HEK293 (cell line): ENCODE results near the gene RPS10.

Source experiments
- CTCF ChIA-PET: fragments of 350-600 bp; formaldehyde crosslinking; extraction: SDS; loops from one replicate; lab custom pipeline; 2021; ENCODE audit warnings: antibody characterized with exemption; lab: Yijun Ruan, JAX
- POLR2A ChIA-PET: fragments of 300-600 bp; formaldehyde crosslinking; extraction: SDS; loops from one replicate; lab custom pipeline; 2020; ENCODE audit warnings: antibody characterized with exemption, inconsistent platforms; lab: Yijun Ruan, JAX
- H3K27ac ChIP-seq: fragments of 200-500 bp; sonication (Bioruptor generic); 2 replicates; pipeline ENCODE4 v1.5.1; 2014; ENCODE audit warnings: low read depth, low read length, control low read depth, inconsistent platforms; ENCODE audit errors: extremely low read depth
- H3K36me3 ChIP-seq, 2 experiments: fragments of 200-500 bp in 1 of 2; sonication (Bioruptor generic) in 1 of 2; 1 replicate in 1 of 2; 2 replicates in 1 of 2; pipeline ENCODE4 v1.5.1; 2014 to 2017; ENCODE audit warnings: inconsistent platforms in 2 of 2, low read length in 2 of 2; ENCODE audit not compliant: control insufficient read depth in 2 of 2, insufficient read depth in 1 of 2
- H3K4me1 ChIP-seq: fragments of 200-500 bp; sonication (Bioruptor generic); 2 replicates; pipeline ENCODE4 v1.5.1; 2014; ENCODE audit warnings: mild to moderate bottlenecking, low read length, inconsistent platforms; ENCODE audit not compliant: control insufficient read depth, insufficient read depth
- H3K4me3 ChIP-seq: 2 replicates; pipeline ENCODE4 v1.5.1; 2011; ENCODE audit warnings: low read depth, mild to moderate bottlenecking, control low read depth, low read length, moderate library complexity
- H3K9me3 ChIP-seq: fragments of 200-500 bp; sonication (Bioruptor generic); 2 replicates; pipeline ENCODE4 v1.5.1; 2014; ENCODE audit warnings: low read depth, low read length, inconsistent platforms; ENCODE audit not compliant: control insufficient read depth, insufficient read depth
- KLF16 ChIP-seq: fragments of 450-650 bp; formaldehyde crosslinking; IDR thresholded peaks from 2 replicates; pipeline ENCODE4 v1.5.1; 2017; ENCODE audit warnings: missing biosample characterization, missing genetic modification characterization
- KLF8 ChIP-seq: fragments of 450-650 bp; formaldehyde crosslinking; IDR thresholded peaks from 2 replicates; pipeline ENCODE4 v1.5.1; 2016; ENCODE audit warnings: missing biosample characterization, missing genetic modification characterization
- TRIM28 ChIP-seq: IDR thresholded peaks from 2 replicates; pipeline ENCODE4 v1.6.1; 2011; ENCODE audit warnings: low read length, control low read depth, borderline replicate concordance
- ZBTB1 ChIP-seq: fragments of 450-650 bp; formaldehyde crosslinking; IDR thresholded peaks from 2 replicates; pipeline ENCODE4 v1.5.1; 2016; ENCODE audit warnings: missing biosample characterization, missing genetic modification characterization
- ZBTB8A ChIP-seq: fragments of 450-650 bp; formaldehyde crosslinking; IDR thresholded peaks from 2 replicates; pipeline ENCODE4 v1.5.1; 2016; ENCODE audit warnings: missing biosample characterization, missing genetic modification characterization
- ZNF114 ChIP-seq: fragments of 450-650 bp; formaldehyde crosslinking; IDR thresholded peaks from 2 replicates; pipeline ENCODE4 v1.5.0; 2017; ENCODE audit warnings: missing biosample characterization, missing genetic modification characterization
- ZNF157 ChIP-seq: fragments of 450-650 bp; formaldehyde crosslinking; IDR thresholded peaks from 2 replicates; pipeline ENCODE4 v1.5.1; 2016; ENCODE audit warnings: missing biosample characterization, missing genetic modification characterization
- ZNF174 ChIP-seq: fragments of 450-650 bp; formaldehyde crosslinking; IDR thresholded peaks from 2 replicates; pipeline ENCODE4 v1.5.0; 2017; ENCODE audit warnings: missing biosample characterization, mild to moderate bottlenecking, missing genetic modification characterization
- ZNF184 ChIP-seq: fragments of 450-650 bp; IDR thresholded peaks from 2 replicates; pipeline ENCODE4 v1.5.1; 2018; ENCODE audit warnings: missing biosample characterization, mild to moderate bottlenecking, missing genetic modification characterization
- ZNF2 ChIP-seq: fragments of 450-650 bp; formaldehyde crosslinking; IDR thresholded peaks from 2 replicates; pipeline ENCODE4 v1.5.1; 2016; ENCODE audit warnings: missing biosample characterization, missing genetic modification characterization
- ZNF211 ChIP-seq: fragments of 450-650 bp; formaldehyde crosslinking; IDR thresholded peaks from 2 replicates; pipeline ENCODE4 v1.5.1; 2016; ENCODE audit warnings: low read depth, missing biosample characterization, missing genetic modification characterization
- ZNF239 ChIP-seq: fragments of 450-650 bp; formaldehyde crosslinking; IDR thresholded peaks from 2 replicates; pipeline ENCODE4 v1.5.1; 2016; ENCODE audit warnings: missing biosample characterization, missing genetic modification characterization
- ZNF248 ChIP-seq: fragments of 450-650 bp; formaldehyde crosslinking; IDR thresholded peaks from 2 replicates; pipeline ENCODE4 v1.5.1; 2017; ENCODE audit warnings: missing biosample characterization, missing genetic modification characterization
- ZNF266 ChIP-seq: fragments of 450-650 bp; formaldehyde crosslinking; IDR thresholded peaks from 2 replicates; pipeline ENCODE4 v1.5.1; 2016; ENCODE audit warnings: missing biosample characterization, missing genetic modification characterization, low read depth
- ZNF350 ChIP-seq: fragments of 450-650 bp; formaldehyde crosslinking; IDR thresholded peaks from 2 replicates; pipeline ENCODE4 v1.5.0; 2017; ENCODE audit warnings: missing biosample characterization, mild to moderate bottlenecking, missing genetic modification characterization
- ZNF404 ChIP-seq: fragments of 450-650 bp; formaldehyde crosslinking; IDR thresholded peaks from 2 replicates; pipeline ENCODE4 v1.5.1; 2017; ENCODE audit warnings: missing biosample characterization, missing genetic modification characterization
- ZNF510 ChIP-seq: fragments of 450-650 bp; formaldehyde crosslinking; IDR thresholded peaks from 2 replicates; pipeline ENCODE4 v1.5.1; 2018; ENCODE audit warnings: mild to moderate bottlenecking, missing genetic modification characterization, missing biosample characterization; ENCODE audit not compliant: insufficient replicate concordance
- ZNF529 ChIP-seq: fragments of 450-650 bp; formaldehyde crosslinking; IDR thresholded peaks from 2 replicates; pipeline ENCODE4 v1.5.1; 2017; ENCODE audit warnings: missing genetic modification characterization, missing biosample characterization; ENCODE audit not compliant: insufficient replicate concordance
- TF ChIP-seq, protein P1 (sequence below): fragments of 450-650 bp; formaldehyde crosslinking; IDR thresholded peaks from 2 replicates; pipeline ENCODE4 v1.5.1; 2017; ENCODE audit warnings: missing biosample characterization, missing genetic modification characterization
- TF ChIP-seq, protein P2 (sequence below): fragments of 450-650 bp; IDR thresholded peaks from 2 replicates; pipeline ENCODE4 v1.5.1; 2018; ENCODE audit warnings: missing biosample characterization, missing genetic modification characterization
- TF ChIP-seq, protein P3 (sequence below): fragments of 450-650 bp; formaldehyde crosslinking; IDR thresholded peaks from 2 replicates; pipeline ENCODE4 v1.5.0; 2017; ENCODE audit warnings: missing biosample characterization, missing genetic modification characterization, borderline replicate concordance
- TF ChIP-seq, protein P4 (sequence below): fragments of 450-650 bp; formaldehyde crosslinking; IDR thresholded peaks from 2 replicates; pipeline ENCODE4 v1.5.1; 2017; ENCODE audit warnings: missing biosample characterization, missing genetic modification characterization

The RPS10 gene

DNA sequence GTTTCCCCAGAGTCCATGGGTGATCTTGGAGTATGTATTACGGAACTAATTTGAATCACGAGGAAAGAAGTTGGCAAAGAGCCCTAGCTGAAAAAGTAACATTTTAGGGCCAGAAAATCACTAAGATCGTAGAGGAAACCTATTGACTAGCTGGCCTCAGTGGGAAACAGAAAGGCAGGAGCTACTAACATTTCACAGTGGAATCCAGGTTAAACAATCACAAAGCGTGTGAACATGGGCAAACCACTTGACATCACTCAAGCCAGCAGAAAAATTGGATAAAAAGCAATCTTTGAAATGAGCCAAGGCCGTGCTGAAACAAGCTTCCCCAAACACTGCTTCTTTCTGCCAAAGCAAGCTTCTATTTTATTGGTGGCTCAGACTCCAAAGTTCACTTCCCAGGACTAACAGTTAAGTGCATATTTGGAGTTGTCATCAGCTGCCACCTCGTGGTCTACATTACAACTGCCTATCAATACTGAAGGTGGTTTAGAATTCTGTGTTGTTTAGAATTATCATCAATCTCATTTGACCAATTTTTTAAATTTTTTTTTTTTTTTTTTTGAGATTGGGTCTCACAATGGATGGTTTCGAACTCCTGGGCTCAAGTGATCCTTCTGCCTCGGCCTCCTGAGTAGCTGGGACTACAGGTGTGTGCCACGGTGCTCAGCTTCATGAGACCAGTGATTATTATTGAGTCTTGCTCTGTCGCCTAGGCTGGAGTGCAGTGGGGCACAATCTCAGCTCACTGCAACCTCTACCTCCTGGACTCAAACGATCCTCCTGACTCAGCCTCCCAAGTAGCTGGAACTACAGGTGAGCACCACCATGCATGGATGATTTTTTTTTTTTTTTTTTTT is 10.6 kb downstream of the RPS10 start (continued):
- no peak for TF ChIP-seq ZNF248 (tag by site-specific recombination)

DNA sequence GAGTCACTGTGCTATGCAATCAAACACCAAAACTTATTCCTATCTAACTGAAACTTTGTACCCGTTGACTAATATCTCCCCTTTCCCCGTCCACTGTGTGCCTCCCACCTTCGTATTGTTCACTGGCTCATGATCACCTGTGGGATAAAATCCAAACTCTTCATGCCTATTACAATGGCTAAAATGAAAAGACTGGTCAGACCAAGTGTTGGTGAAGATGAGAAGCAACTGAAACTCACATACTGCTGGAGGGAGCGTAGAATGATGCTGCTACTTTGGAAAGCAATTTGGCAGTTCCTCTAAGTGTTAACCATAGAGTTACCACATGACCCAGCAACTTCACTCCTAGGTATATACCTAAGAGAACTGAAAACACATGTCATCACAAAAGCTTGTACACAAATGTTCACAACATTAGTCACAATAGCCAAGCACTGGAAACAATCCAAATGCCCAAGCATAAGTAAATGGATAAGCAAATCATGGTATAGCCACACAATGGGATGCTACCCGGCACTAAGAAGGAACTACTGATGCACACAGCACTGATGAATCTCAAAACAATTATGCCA is 13.1 kb downstream of the RPS10 start:
- H3K27ac ChIP-seq = no peak overlapping the region
- ChIA-PET POLR2A (interaction anchor here (0.7 to 4.6 kb wide), 3 partner anchors 12 to 833 kb away, joined by 3 to 75 read pairs (median 54); partner anchors contain the start of genes RPS10 and SMIM29), CTCF (interaction anchor here (1.1 kb wide), 1 partner anchor 163 kb away, joined by 3 read pairs; no protein-coding TSS in a partner anchor)
- H3K9me3 ChIP-seq = no peaks in the 10 kb centered on the region
- H3K36me3 ChIP-seq = peaks cover 10 to 39% of the 10 kb centered on the region in 2 experiments
- TF ChIP-seq ZNF184 (tag by site-specific recombination) (peak; percentile 98), KLF8 (tag by site-specific recombination) (no peak), KLF16 (tag by site-specific recombination) (no peak), ZNF174 (tag by site-specific recombination) (no peak), ZNF404 (tag by site-specific recombination) (no peak), ZNF529 (tag by site-specific recombination) (no peak)
- TF ChIP-seq, protein P1, sequence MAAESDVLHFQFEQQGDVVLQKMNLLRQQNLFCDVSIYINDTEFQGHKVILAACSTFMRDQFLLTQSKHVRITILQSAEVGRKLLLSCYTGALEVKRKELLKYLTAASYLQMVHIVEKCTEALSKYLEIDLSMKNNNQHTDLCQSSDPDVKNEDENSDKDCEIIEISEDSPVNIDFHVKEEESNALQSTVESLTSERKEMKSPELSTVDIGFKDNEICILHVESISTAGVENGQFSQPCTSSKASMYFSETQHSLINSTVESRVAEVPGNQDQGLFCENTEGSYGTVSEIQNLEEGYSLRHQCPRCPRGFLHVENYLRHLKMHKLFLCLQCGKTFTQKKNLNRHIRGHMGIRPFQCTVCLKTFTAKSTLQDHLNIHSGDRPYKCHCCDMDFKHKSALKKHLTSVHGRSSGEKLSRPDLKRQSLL (tag by site-specific recombination) = no peak
- no peak overlapping the region for H3K4me3 ChIP-seq
- no peaks in the 10 kb centered on the region for H3K4me1 ChIP-seq

DNA sequence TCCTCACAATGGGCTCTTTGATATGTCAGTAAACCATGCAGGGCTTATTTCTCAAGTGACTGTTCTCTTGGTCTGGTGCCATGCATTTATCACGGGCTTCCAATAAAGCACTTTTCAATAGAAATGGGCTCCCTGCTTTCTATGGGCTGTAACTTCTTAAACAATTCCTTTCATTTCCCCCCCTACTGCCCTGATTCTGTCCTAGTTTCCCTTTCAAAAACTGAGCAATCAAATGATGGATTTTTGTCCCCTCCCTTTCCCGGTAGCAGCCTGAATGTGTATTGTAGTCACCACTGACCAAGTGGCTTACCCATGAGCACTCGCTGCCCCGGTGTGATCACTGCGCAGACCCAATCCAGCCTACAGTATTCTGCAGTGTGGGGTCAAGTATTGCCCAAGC is 13.9 kb downstream of the RPS10 start:
- ChIA-PET POLR2A (no interaction called here), CTCF (interaction anchor here (1.1 kb wide), 1 partner anchor 162 kb away, joined by 3 read pairs; no protein-coding TSS in a partner anchor)
- H3K4me1 ChIP-seq = no peaks in the 10 kb centered on the region
- peaks cover 9 to 32% of the 10 kb centered on the region in 2 experiments; a peak in 2 of 3 replicates for H3K36me3 ChIP-seq
- H3K9me3 ChIP-seq = no peaks in the 10 kb centered on the region
- TF ChIP-seq ZNF114 (tag by site-specific recombination) (no peak), ZNF174 (tag by site-specific recombination) (no peak), ZNF157 (tag by site-specific recombination) (no peak), ZNF2 (tag by site-specific recombination) (no peak), TRIM28 (no peak), ZNF211 (tag by site-specific recombination) (no peak), ZBTB8A (tag by site-specific recombination) (no peak), ZBTB1 (tag by site-specific recombination) (no peak), ZNF239 (no peak), ZNF266 (tag by site-specific recombination) (no peak), ZNF350 (tag by site-specific recombination) (no peak), ZNF510 (tag by site-specific recombination) (no peak)
- TF ChIP-seq, protein P2, sequence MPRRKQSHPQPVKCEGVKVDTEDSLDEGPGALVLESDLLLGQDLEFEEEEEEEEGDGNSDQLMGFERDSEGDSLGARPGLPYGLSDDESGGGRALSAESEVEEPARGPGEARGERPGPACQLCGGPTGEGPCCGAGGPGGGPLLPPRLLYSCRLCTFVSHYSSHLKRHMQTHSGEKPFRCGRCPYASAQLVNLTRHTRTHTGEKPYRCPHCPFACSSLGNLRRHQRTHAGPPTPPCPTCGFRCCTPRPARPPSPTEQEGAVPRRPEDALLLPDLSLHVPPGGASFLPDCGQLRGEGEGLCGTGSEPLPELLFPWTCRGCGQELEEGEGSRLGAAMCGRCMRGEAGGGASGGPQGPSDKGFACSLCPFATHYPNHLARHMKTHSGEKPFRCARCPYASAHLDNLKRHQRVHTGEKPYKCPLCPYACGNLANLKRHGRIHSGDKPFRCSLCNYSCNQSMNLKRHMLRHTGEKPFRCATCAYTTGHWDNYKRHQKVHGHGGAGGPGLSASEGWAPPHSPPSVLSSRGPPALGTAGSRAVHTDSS (tag by site-specific recombination) = no peak
- TF ChIP-seq, protein P3, sequence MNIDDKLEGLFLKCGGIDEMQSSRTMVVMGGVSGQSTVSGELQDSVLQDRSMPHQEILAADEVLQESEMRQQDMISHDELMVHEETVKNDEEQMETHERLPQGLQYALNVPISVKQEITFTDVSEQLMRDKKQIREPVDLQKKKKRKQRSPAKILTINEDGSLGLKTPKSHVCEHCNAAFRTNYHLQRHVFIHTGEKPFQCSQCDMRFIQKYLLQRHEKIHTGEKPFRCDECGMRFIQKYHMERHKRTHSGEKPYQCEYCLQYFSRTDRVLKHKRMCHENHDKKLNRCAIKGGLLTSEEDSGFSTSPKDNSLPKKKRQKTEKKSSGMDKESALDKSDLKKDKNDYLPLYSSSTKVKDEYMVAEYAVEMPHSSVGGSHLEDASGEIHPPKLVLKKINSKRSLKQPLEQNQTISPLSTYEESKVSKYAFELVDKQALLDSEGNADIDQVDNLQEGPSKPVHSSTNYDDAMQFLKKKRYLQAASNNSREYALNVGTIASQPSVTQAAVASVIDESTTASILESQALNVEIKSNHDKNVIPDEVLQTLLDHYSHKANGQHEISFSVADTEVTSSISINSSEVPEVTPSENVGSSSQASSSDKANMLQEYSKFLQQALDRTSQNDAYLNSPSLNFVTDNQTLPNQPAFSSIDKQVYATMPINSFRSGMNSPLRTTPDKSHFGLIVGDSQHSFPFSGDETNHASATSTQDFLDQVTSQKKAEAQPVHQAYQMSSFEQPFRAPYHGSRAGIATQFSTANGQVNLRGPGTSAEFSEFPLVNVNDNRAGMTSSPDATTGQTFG = no peak
- TF ChIP-seq, protein P4, sequence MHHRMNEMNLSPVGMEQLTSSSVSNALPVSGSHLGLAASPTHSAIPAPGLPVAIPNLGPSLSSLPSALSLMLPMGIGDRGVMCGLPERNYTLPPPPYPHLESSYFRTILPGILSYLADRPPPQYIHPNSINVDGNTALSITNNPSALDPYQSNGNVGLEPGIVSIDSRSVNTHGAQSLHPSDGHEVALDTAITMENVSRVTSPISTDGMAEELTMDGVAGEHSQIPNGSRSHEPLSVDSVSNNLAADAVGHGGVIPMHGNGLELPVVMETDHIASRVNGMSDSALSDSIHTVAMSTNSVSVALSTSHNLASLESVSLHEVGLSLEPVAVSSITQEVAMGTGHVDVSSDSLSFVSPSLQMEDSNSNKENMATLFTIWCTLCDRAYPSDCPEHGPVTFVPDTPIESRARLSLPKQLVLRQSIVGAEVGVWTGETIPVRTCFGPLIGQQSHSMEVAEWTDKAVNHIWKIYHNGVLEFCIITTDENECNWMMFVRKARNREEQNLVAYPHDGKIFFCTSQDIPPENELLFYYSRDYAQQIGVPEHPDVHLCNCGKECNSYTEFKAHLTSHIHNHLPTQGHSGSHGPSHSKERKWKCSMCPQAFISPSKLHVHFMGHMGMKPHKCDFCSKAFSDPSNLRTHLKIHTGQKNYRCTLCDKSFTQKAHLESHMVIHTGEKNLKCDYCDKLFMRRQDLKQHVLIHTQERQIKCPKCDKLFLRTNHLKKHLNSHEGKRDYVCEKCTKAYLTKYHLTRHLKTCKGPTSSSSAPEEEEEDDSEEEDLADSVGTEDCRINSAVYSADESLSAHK (tag by site-specific recombination) = no peak
- H3K27ac ChIP-seq = no peak overlapping the region
- H3K4me3 ChIP-seq = no peak overlapping the region
